IPS DF 4.7 (cell line): ENCODE data around the gene VIL1.

ENCODE experiments used
- DNase-seq: peaks from one replicate; pipeline ENCODE4 v3.0.0-alpha.2; 2013; ENCODE audit warnings: low spot score; ENCODE audit errors: extremely low read depth

The VIL1 gene

GRCh38 chr2:218482651-218483050 is 63.7 kb downstream of the VIL1 start:
- DNase-seq = no peak

GRCh38 chr2:218485986-218486667 is 67.2 kb downstream of the VIL1 start:
- no peak for DNase-seq

GRCh38 chr2:218500501-218501060 is 81.7 kb downstream of the VIL1 start:
- DNase-seq = no peak

- DNase-seq = peak; percentile 16
These were observed 82.7 kb downstream of the VIL1 start for GRCh38 chr2:218501665-218502064.
